PC-9 (cell line): Measurements from ENCODE around the gene ANTXR2. TPM values are rescaled to one million over a fixed set of nuclear protein-coding genes. Genes with fewer than 3 reads are reported as not detected.

Source experiments
- BruUV-seq: library from RNA; stranded (reverse); fragments of 400-500 nt; replicated peaks from 2 replicates; lab custom pipeline; 2021; lab: Mats Ljungman, UMichigan
- CTCF ChIA-PET: fragments of 300-600 bp; sonication (Branson Sonifier 250); formaldehyde crosslinking; loops from one replicate; lab custom pipeline; 2022; ENCODE audit warnings: antibody characterized with exemption; lab: Charles Lee
- POLR2A ChIA-PET: fragments of 300-600 bp; sonication (Branson Sonifier 250); formaldehyde crosslinking; loops from one replicate; lab custom pipeline; 2022; ENCODE audit warnings: antibody characterized with exemption; ENCODE audit not compliant: unreplicated experiment; lab: Charles Lee
- DNase-seq, 2 experiments: peaks; one replicate each; pipeline versions ENCODE4 v3.0.0 to v3.0.0-alpha.2; 2015 to 2022; ENCODE audit warnings: mixed read lengths in 1 of 2
- H2AFZ ChIP-seq: fragments of 200-600 bp; sonication (generic); 2 replicates; pipeline ENCODE4 v1.8.1; 2017; ENCODE audit warnings: antibody characterized with exemption
- H3F3A ChIP-seq: fragments of 200-600 bp; sonication (generic); 2 replicates; pipeline ENCODE4 v1.8.1; 2017; ENCODE audit warnings: antibody characterized with exemption, mild to moderate bottlenecking, low read depth; ENCODE audit not compliant: insufficient read depth
- H3K27ac ChIP-seq: fragments of 200-600 bp; sonication (generic); 2 replicates; pipeline ENCODE4 v1.6.1; 2016; ENCODE audit warnings: mixed run types
- H3K27me3 ChIP-seq: fragments of 200-600 bp; sonication (generic); 2 replicates; pipeline ENCODE4 v1.6.1; 2016; ENCODE audit warnings: low read depth, mixed run types; ENCODE audit not compliant: insufficient read depth
- H3K36me3 ChIP-seq: fragments of 200-600 bp; sonication (generic); 2 replicates; pipeline ENCODE4 v1.6.1; 2016; ENCODE audit warnings: low read depth, mixed run types
- H3K4me1 ChIP-seq: fragments of 200-600 bp; sonication (generic); replicated peaks from 2 replicates; pipeline ENCODE4 v1.6.1; 2016; ENCODE audit warnings: mixed run types; ENCODE audit not compliant: insufficient read depth
- H3K4me2 ChIP-seq: fragments of 200-600 bp; sonication (generic); 2 replicates; pipeline ENCODE4 v1.6.1; 2017; ENCODE audit warnings: mixed run types
- H3K4me3 ChIP-seq: fragments of 200-600 bp; sonication (generic); 2 replicates; pipeline ENCODE4 v1.6.1; 2016; ENCODE audit warnings: mixed run types
- H3K79me2 ChIP-seq: fragments of 200-600 bp; sonication (generic); 2 replicates; pipeline ENCODE4 v1.6.1; 2017; ENCODE audit warnings: low read depth, mixed run types
- H3K9me2 ChIP-seq: fragments of 200-600 bp; sonication (generic); 2 replicates; pipeline ENCODE4 v1.8.1; 2017; ENCODE audit warnings: mild to moderate bottlenecking; ENCODE audit not compliant: insufficient read depth
- H3K9me3 ChIP-seq: fragments of 200-600 bp; sonication (generic); 2 replicates; pipeline ENCODE4 v1.8.1; 2016; ENCODE audit warnings: low read depth; ENCODE audit not compliant: insufficient read depth
- H4K20me1 ChIP-seq: fragments of 200-600 bp; sonication (generic); 2 replicates; pipeline ENCODE4 v1.8.1; 2017; ENCODE audit not compliant: insufficient read depth
- CTCF ChIP-seq: fragments of 200-600 bp; sonication (generic); conservative IDR thresholded peaks from 2 replicates; pipeline ENCODE4 v1.6.1; 2017; ENCODE audit warnings: mixed run types, antibody characterized with exemption, mild to moderate bottlenecking, moderate library complexity
- EZH2 ChIP-seq: fragments of 200-600 bp; sonication (generic); IDR thresholded peaks from 2 replicates; pipeline ENCODE4 v1.8.0; 2017; ENCODE audit warnings: antibody characterized with exemption, low read depth
- intact Hi-C: fragments of 100-400 bp; cut with micrococcal nuclease; formaldehyde crosslinking; loops from one replicate; pipeline ENCODE4 v1.10.0; 2022; ENCODE audit not compliant: unreplicated experiment
- total RNA-seq: library from RNA; stranded (reverse); gene quantifications from 2 replicates; pipeline ENCODE4 v1.2.3, GENCODE V29; 2021

Gene ANTXR2
- total RNA-seq, 1 experiment from 2014 or later: 2.0 TPM

- DNase-seq: no peak
- Histone ChIP-seq H2AFZ (peak overlapping the region; percentile 97), H3K79me2 (no peaks in the 10 kb centered on the region), H4K20me1 (no peaks in the 10 kb centered on the region), H3K9me3 (no peaks in the 10 kb centered on the region), H3K27ac (no peak overlapping the region), H3K36me3 (no peaks in the 10 kb centered on the region), H3F3A (peaks cover 10% of the 10 kb centered on the region; the same call in 1 of the 2 replicates), H3K4me1 (peaks cover 21% of the 10 kb centered on the region), H3K27me3 (no peaks in the 10 kb centered on the region), H3K4me2 (peak overlapping the region; percentile 82), H3K4me3 (peak overlapping the region; percentile 70), H3K9me2 (no peaks in the 10 kb centered on the region)
- BruUV-seq: no TSS peak
- ChIA-PET POLR2A (no interaction called here), CTCF (no interaction called here)
- no peak for TF ChIP-seq CTCF
- TF ChIP-seq EZH2: no peak
- intact Hi-C loops: loop anchor here (10.0 kb wide), 1 partner anchor 113 kb away; no protein-coding TSS in a partner anchor
Observed at GRCh38 chr4:80072228-80072743, 743 bp downstream of the ANTXR2 start.

GRCh38 chr4:80071604-80072227 lies 1.3 kb downstream of the ANTXR2 start:
- no TSS peak for BruUV-seq
- H4K20me1 ChIP-seq: no peaks in the 10 kb centered on the region
- no peaks in the 10 kb centered on the region for H3K9me3 ChIP-seq
- POLR2A ChIA-PET: no interaction called here
- no peak overlapping the region for H3K27ac ChIP-seq
- no peaks in the 10 kb centered on the region for H3K79me2 ChIP-seq
- H3K4me1 ChIP-seq: peaks cover 21% of the 10 kb centered on the region
- intact Hi-C loops: loop anchor here (10.0 kb wide), 1 partner anchor 113 kb away; no protein-coding TSS in a partner anchor
- peaks cover 10% of the 10 kb centered on the region; the same call in 1 of the 2 replicates for H3F3A ChIP-seq
- H2AFZ ChIP-seq: no peak overlapping the region
- peak overlapping the region; percentile 82 for H3K4me2 ChIP-seq
- H3K4me3 ChIP-seq: peak overlapping the region; percentile 70; the same call in 1 of the 2 replicates
- H3K9me2 ChIP-seq: no peaks in the 10 kb centered on the region
- no peaks in the 10 kb centered on the region for H3K27me3 ChIP-seq
- CTCF ChIA-PET: no interaction called here
- DNase-seq: no peak
- H3K36me3 ChIP-seq: no peaks in the 10 kb centered on the region
- TF ChIP-seq EZH2 (no peak), CTCF (no peak)

- Histone ChIP-seq H4K20me1 (no peaks in the 10 kb centered on the region), H3K9me2 (no peaks in the 10 kb centered on the region), H3K79me2 (no peaks in the 10 kb centered on the region), H3K4me1 (peaks cover 21% of the 10 kb centered on the region), H3K4me3 (no peak overlapping the region), H3K27me3 (no peaks in the 10 kb centered on the region), H3K27ac (peak overlapping the region; percentile 28; the same call in 1 of the 2 replicates), H3K9me3 (no peaks in the 10 kb centered on the region), H3F3A (peaks cover 10% of the 10 kb centered on the region; the same call in 1 of the 2 replicates), H3K36me3 (no peaks in the 10 kb centered on the region), H2AFZ (no peak overlapping the region), H3K4me2 (peak overlapping the region; percentile 82; the same call in 1 of the 2 replicates)
- CTCF ChIA-PET: no interaction called here
- DNase-seq: no peak
- intact Hi-C loops: loop anchor here (10.0 kb wide), 1 partner anchor 114 kb away; no protein-coding TSS in a partner anchor
- POLR2A ChIA-PET: no interaction called here
- TF ChIP-seq EZH2: no peak
- no peak for TF ChIP-seq CTCF
- BruUV-seq: no TSS peak
Observed at GRCh38 chr4:80070880-80071603, 2.0 kb downstream of the ANTXR2 start.
